ENCODE results near the gene FGR. TPM values are rescaled to one million over a fixed set of nuclear protein-coding genes. Genes with fewer than 3 reads are reported as not detected.

Gene FGR
- total RNA-seq, 4 donors from 2014 or later: 3.0 to 9.2 (median 5.9) TPM

- WGBS: 89% methylated on average over 9 of the region's 9 CpGs
- TF ChIP-seq EP300 (IDR thresholded peaks at IDR 0.05): no peak
- no peak for TF ChIP-seq CTCF (IDR thresholded peaks at IDR 0.05)
- no peak for TF ChIP-seq POLR2AphosphoS5 (IDR thresholded peaks at IDR 0.05)
- TF ChIP-seq POLR2A (IDR thresholded peaks at IDR 0.05): no peak
- no peaks in the 10 kb centered on the region for H3K27me3 ChIP-seq
- H3K9me3 ChIP-seq: no peaks in the 10 kb centered on the region
- H3K4me1 ChIP-seq: peaks cover 37% of the 10 kb centered on the region
- no peak for DNase-seq (ENCODE audit: low spot score in 2 of 2)
- H3K4me3 ChIP-seq: no peak overlapping the region
- no peak overlapping the region for H3K27ac ChIP-seq
- H3K36me3 ChIP-seq: no peaks in the 10 kb centered on the region
These were observed 30.1 kb upstream of the FGR start for GRCh38 chr1:27665016-27665651.

- no peaks in the 10 kb centered on the region for H3K36me3 ChIP-seq
- H3K4me3 ChIP-seq: no peak overlapping the region
- no peak for TF ChIP-seq EP300 (IDR thresholded peaks at IDR 0.05)
- no peak for TF ChIP-seq POLR2AphosphoS5 (IDR thresholded peaks at IDR 0.05)
- no peak for TF ChIP-seq POLR2A (IDR thresholded peaks at IDR 0.05)
- no peak for TF ChIP-seq CTCF (IDR thresholded peaks at IDR 0.05)
- H3K27ac ChIP-seq: no peak overlapping the region
- DNase-seq (ENCODE audit: low spot score in 2 of 2): no peak
- no peaks in the 10 kb centered on the region for H3K27me3 ChIP-seq
- peaks cover 39% of the 10 kb centered on the region for H3K4me1 ChIP-seq
- no peaks in the 10 kb centered on the region for H3K9me3 ChIP-seq
- WGBS: 69% methylated on average over 7 of the region's 8 CpGs
These were observed 29.3 kb upstream of the FGR start for GRCh38 chr1:27664291-27664690.

- Histone ChIP-seq H3K9me3 (no peaks in the 10 kb centered on the region), H3K27ac (no peak overlapping the region), H3K4me3 (no peak overlapping the region), H3K27me3 (no peaks in the 10 kb centered on the region), H3K4me1 (peaks cover 46% of the 10 kb centered on the region), H3K36me3 (no peaks in the 10 kb centered on the region)
- TF ChIP-seq POLR2AphosphoS5 (IDR thresholded peaks at IDR 0.05) (no peak), POLR2A (IDR thresholded peaks at IDR 0.05) (no peak), CTCF (IDR thresholded peaks at IDR 0.05) (peak; percentile 75 to 99), EP300 (IDR thresholded peaks at IDR 0.05) (no peak)
- 29% methylated on average over 11 of the region's 12 CpGs for WGBS
- DNase-seq (ENCODE audit: low spot score in 2 of 2): peak; percentile 88 to 91
These were observed 27.9 kb upstream of the FGR start for GRCh38 chr1:27662707-27663393.

GRCh38 chr1:27662261-27662660 is 27.3 kb upstream of the FGR start:
- Histone ChIP-seq H3K36me3 (no peaks in the 10 kb centered on the region), H3K4me3 (no peak overlapping the region), H3K9me3 (no peaks in the 10 kb centered on the region), H3K27ac (no peak overlapping the region), H3K27me3 (no peaks in the 10 kb centered on the region), H3K4me1 (peaks cover 46% of the 10 kb centered on the region)
- 83% methylated on average over 5 of the region's 5 CpGs for WGBS
- TF ChIP-seq POLR2AphosphoS5 (IDR thresholded peaks at IDR 0.05): no peak
- TF ChIP-seq EP300 (IDR thresholded peaks at IDR 0.05): no peak
- no peak for TF ChIP-seq CTCF (IDR thresholded peaks at IDR 0.05)
- TF ChIP-seq POLR2A (IDR thresholded peaks at IDR 0.05): no peak
- no peak for DNase-seq (ENCODE audit: low spot score in 2 of 2)

GRCh38 chr1:27661412-27662075 is 26.6 kb upstream of the FGR start:
- peaks cover 50% of the 10 kb centered on the region for H3K4me1 ChIP-seq
- H3K4me3 ChIP-seq: no peak overlapping the region
- H3K36me3 ChIP-seq: no peaks in the 10 kb centered on the region
- TF ChIP-seq CTCF (IDR thresholded peaks at IDR 0.05): no peak
- no peak for TF ChIP-seq POLR2A (IDR thresholded peaks at IDR 0.05)
- no peak for TF ChIP-seq POLR2AphosphoS5 (IDR thresholded peaks at IDR 0.05)
- TF ChIP-seq EP300 (IDR thresholded peaks at IDR 0.05): no peak
- DNase-seq (ENCODE audit: low spot score in 2 of 2): no peak
- 97% methylated on average over 8 of the region's 8 CpGs for WGBS
- H3K27me3 ChIP-seq: no peaks in the 10 kb centered on the region
- H3K27ac ChIP-seq: no peak overlapping the region
- no peaks in the 10 kb centered on the region for H3K9me3 ChIP-seq
